Measurements from ENCODE around the gene KLHL3.
A peak's percentile ranks its signal among the peaks of the same experiment; 100 is the strongest.
"Not testable (repeated sequence)": the region's sequence is repeated elsewhere in the genome, so short reads cannot be mapped to it uniquely, and the experiment has no call there.

Gene KLHL3

GRCh38 chr5:137666461-137666850 lies 69.4 kb downstream of the KLHL3 start:
- no peak for DNase-seq

DNA sequence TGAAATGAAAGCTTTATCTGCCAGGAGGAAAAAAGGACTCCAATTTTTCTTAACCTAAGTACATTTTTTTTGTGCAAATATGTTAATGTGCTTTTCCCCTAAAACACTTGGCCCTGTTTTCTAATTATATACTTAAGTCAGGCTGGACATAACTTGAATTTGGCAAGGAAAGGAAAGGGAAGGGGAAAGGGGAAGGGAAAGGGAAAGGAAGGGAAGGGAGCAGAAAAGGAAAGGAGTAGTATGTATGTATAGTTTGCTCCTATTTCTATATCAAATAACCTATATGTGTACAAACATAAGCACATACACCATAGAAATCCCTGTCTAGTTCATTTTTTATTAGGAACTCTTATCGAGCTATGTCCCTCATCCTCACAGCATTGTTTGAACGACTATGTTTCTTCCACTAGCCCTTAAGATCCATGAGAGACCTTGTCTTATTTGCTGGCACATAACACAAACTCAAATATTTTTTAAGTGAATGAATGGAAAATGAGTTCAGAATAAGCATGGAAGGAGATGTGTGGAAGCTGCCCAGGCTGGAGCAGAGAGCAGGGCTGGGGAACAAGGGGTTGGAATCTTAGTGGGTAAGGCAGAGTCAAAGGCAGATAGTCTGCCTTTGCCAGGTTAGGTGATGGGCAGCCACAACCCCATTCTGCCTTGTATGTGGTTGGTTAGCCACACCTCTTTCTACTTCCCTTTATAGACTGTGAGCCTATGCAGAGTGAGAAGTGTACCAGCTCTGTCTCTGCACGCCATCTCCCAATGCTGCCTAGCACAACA lies 70.0 kb downstream of the KLHL3 start:
- DNase-seq: peak; percentile 37

DNA sequence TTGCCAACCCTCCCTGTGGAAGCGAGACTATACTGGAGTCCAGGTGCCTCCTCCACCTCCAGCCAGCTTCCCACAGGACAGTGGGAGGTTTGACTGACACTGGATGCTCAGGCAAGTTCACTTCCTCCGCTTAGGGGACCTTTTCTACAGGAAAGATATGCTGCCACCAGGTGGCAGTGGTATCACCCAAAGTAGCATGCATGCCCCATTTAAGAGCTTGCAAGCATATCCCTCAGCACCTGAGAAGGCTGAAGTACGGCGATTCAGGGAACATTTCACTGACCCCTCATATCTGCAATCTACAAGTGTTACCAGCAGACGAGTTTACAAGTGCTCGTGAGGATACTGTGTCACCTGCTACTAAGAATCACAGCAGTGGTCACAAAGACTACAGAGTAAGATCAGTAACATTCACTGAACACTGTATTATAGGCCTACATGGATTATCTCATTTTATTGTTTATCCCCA lies 75.5 kb downstream of the KLHL3 start:
- DNase-seq: peak; percentile 78

GRCh38 chr5:137659209-137659608 lies 76.7 kb downstream of the KLHL3 start:
- DNase-seq: no peak

- DNase-seq: no peak
These were observed 77.6 kb downstream of the KLHL3 start for GRCh38 chr5:137658324-137658723.

DNA sequence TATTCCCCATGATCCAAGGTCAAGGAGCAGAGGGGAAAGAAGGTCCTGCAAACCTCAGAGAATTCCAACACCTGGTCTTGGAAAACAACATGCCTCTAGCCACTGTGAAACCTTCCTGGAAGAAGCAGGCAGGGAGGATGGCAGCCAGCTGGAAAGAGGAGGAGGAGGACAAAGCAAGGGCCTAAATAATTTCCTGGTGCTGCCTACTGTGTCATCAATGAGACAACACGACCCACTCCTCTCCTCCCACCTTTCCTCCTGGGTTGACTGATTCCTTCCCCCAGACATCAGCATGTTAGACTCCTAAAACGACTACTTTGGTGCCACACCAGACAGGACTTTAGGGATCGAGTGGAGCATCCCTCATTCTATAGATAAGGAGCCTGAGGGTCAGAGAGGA lies 78.8 kb downstream of the KLHL3 start:
- no peak for DNase-seq

GRCh38 chr5:137656558-137656957 lies 79.3 kb downstream of the KLHL3 start:
- DNase-seq: no peak

DNA sequence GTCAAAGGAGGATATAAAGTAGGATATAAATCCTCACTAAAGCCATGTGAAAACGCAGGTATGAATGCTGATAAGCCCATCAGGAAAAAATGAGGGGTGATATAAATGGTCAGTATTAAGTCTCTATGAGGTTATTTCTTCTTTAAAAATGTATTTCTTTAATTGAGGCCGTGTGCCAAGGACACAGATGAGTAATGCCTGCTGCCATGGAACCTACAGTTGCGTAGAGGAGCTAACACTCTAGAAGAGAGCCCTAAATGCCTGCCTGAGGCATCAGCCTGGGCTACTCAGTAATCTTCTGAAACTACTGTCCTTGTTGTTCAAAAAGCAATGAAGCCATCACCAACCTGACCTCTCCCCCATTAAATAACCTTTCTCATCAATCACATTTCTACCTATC lies 84.9 kb downstream of the KLHL3 start:
- no peak for DNase-seq

DNA sequence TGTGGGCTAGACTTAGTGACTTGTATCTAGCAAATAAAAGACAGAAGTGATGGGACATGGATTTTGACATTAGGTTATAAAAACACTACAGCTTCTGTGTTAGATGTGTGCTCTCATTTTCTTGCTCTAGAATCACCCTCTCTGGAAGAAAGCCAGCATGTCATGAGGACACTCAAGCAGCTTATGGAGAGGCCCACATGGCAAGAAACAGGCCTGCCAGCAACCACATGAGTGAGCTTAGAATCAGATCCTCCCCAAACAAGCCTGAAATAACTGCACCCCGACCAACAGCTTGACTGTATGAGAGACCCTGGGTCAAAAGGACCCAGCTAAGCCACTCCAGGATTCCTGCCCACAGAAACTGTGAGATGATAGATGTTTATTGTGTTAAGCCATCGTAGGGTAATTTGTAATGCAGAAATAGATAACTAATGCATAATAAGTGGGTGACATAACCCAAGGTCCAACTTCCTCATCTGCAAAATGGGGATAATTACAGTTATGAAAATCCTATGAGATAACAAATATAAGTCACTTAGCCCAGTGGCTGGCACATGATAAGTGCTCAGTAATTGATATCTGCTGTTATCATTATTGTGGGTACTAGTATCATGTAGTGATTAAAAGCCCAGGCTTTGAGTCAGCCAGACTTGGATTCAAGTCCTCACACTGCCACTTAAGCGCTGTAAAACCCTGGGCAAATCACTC lies 86.5 kb downstream of the KLHL3 start:
- no peak for DNase-seq

DNA sequence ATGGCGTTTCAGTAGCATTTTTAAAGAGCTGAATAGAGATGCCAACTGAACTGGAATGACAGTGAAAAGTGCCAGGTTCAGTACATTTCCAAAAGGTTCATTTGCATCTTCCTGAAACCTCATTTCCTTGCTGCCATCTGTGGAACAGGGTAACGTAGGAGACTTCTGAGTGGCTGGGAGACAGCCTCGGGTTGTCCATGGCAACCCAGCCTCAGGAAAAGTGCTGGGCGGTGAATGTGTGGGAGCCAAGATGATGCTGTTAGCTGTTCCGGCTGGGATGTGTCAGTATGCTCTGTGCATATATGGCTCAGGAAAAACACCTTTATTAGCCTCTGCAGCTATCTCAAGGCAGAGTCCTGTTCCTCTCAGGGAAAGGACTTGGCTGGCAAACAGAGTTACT lies 87.5 kb downstream of the KLHL3 start:
- DNase-seq: no peak

- no peak for DNase-seq
These were observed 88.5 kb downstream of the KLHL3 start for GRCh38 chr5:137647401-137647800.

DNA sequence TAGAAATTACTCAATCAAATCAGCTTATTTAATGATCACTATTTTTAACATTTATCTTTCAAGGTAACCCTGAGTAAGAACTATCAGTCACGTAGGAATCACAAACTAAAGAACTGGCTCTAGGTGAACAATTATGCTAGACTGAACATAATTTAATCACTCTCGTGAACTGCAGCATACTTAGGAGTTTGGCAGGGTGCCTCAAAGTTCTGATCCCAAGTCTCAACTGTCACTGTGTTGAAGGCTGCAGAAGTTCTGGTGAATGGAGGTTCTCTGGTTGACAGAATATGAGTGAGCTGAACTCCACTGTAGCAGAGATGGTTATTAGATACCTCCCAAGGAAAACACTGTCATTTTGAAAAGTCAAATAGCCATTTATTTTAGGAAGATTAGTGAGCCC lies 89.1 kb downstream of the KLHL3 start:
- no peak for DNase-seq

DNA sequence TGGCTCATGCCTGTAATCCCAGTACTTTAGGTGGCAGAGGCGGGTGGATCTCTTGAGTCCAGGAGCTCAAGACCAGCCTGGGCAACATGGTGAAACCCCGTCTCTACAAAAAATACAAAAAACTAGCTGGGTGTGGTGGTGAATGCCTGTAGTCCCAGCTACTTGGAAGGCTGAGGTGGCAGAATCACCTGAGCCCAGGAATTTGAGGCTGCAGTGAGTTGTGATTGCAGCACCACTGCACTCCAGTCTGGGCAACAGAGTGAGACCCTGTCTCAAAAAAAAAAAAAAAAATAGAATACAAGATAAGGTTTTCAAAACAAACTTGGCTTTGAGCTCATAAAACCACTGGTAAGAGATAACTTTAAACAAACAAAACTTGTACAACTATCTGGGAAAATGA lies 92.8 kb downstream of the KLHL3 start:
- DNase-seq: not testable (repeated sequence)

DNA sequence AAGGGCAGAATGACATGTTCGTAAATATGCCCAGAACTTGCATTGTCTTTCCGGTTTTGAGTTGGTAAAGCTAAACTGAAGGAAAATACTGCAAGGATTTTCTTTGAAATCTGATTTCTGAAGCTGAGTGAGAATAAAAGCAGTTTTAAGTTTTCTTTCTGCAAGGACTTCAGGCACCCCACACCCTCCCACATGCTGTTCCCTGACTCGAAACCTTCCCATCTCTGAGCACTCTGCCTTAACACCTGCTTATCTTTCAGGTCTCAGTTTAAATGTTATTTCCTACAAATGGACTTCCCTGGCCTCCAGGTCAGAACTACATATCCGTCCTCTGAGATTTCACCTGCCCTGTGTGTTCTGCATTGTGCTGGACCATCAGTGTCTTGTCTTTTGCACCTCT lies 93.8 kb downstream of the KLHL3 start:
- DNase-seq: no peak

- no peak for DNase-seq
These were observed 94.7 kb downstream of the KLHL3 start for GRCh38 chr5:137641148-137641547.

- no peak for DNase-seq
These were observed 96.2 kb downstream of the KLHL3 start for GRCh38 chr5:137639645-137640044.

- no peak for DNase-seq
These were observed 97.0 kb downstream of the KLHL3 start for GRCh38 chr5:137638841-137639240.

DNA sequence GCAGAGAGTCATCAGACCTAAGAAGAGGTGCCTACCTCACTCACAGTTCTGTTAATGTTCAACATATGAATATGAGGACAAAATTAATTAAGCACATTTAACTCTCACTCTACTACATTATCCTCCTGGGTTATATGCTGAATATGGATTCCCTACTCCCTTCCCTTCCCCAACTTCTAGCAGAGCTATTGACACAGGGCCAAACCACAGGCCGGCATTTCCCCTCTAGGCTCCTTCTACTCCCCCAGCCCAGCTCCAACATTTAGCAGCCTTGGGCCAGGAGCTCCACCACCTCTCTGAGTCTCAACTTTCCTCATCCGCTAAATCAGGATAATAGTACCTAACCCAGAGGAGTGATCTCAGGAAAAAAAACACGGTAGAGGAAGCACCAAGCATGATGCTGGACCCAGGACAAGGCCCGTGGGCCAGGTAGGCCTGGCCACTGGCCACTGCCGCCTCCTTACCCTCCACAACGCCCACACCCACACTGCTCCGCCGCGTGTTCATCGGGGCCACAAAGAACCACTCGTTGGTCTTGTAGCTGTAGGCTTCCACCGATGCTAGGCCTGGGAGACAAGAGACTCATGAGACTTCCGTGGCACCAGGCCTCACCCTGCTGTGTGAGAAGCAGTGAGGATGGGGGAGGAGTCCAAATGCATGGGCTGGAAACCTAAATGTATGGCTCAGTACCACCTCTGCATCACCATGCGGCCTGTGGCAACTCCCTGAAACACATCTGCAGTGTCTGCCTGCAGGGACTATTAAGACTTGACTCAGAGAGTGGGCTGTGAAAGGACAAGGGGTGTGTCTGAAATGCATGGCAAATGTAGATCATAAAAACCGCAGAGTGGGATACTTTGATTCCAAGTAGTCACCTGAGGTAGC lies 98.8 kb downstream of the KLHL3 start:
- no peak for DNase-seq

DNA sequence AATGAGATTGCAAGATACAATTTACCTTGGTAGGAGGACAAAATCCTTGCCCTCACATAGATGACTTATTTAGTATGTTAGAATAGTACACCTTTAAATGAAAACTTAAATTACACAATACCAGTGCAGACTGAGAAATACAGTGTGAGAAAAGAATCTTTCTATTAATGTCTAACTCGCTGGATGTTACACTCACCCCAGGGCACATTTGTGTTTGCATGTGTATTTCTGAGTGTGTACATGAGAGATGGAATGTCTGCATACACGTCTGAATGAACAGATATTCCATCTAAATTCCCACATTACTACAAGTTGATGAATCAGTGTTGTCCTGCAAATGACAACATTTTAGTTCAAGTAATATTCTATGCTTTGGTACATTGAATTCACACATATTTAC lies 99.8 kb downstream of the KLHL3 start:
- no peak for DNase-seq

DNA sequence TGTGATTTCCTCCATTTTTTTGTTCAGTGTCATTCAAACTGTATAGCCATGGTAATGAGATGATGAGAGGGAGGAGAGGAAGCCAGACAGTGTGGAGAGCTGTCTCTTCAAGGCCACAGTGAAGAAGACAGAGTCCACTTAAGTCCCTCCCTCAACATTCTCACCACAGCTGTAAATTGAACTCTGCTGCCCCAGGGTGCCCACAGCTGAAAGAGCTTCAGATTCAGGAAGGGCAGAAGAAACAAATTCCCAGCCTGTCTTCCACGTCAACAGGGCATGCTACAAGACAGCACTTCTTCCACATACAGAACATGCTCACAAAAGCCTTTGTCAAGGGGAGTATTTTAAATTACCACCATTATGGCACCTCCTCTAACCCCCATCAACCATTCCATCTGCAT lies 100.4 kb downstream of the KLHL3 start:
- no peak for DNase-seq

DNA sequence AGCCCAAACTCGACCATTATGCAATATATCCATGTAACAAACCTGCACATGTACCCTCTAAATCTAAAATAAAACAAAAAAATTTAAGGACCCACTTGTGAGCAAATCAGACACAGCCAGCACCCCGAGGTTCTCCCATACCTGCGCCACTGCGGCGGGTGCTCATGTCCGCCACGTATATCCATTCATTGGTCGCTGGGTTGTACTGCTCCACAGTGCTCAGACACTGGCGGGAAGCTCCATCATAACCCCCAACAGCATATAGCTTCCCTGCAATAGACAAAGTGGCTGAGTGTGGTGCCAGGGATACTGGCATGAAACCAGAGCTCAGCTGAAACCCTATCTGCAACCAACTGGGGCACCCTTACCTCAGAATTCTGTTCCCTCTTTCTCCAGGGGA lies 102.0 kb downstream of the KLHL3 start:
- DNase-seq: no peak

GRCh38 chr5:137632716-137633115 lies 103.2 kb downstream of the KLHL3 start:
- DNase-seq: no peak

GRCh38 chr5:137631453-137631852 lies 104.4 kb downstream of the KLHL3 start:
- DNase-seq: no peak

DNA sequence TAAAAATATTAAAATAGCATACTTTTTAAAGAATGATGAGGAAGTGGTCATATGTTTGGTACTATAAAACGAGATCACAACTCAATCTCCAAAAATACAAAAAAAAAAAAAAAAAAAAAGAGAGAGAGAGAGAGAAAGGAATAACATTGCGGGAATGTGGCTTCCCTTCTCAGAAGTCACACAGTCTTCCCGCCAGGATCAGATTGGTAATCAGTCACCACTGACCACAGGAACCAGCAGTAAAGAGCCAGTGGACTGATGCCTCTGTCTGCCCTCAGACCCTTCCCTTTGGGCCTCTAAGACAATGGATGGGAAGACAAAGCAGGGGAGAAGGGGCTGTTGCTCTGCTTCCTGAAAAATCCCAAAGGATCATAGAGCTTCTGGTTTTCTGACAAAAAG lies 104.9 kb downstream of the KLHL3 start:
- DNase-seq: no peak
